GM12872 (cell line): ENCODE results near the gene GPATCH8.

Source experiments
- CTCF ChIP-seq: IDR thresholded peaks from 3 replicates; pipeline ENCODE4 v1.5.1; 2011; ENCODE audit warnings: low read depth, mild to moderate bottlenecking, low read length, moderate library complexity; ENCODE audit not compliant: insufficient read depth

The GPATCH8 gene

GRCh38 chr17:44439168-44439567, 64.0 kb downstream of the GPATCH8 start:
- TF ChIP-seq CTCF: no peak

- no peak for TF ChIP-seq CTCF
Observed at GRCh38 chr17:44438636-44439035, 64.6 kb downstream of the GPATCH8 start.

- TF ChIP-seq CTCF: no peak
Observed at GRCh38 chr17:44436336-44436735, 66.9 kb downstream of the GPATCH8 start.

GRCh38 chr17:44432254-44433157, 70.7 kb downstream of the GPATCH8 start:
- TF ChIP-seq CTCF: no peak

- TF ChIP-seq CTCF: no peak
Observed at GRCh38 chr17:44424828-44425461, 78.3 kb downstream of the GPATCH8 start.

- no peak for TF ChIP-seq CTCF
Observed at GRCh38 chr17:44417553-44417952, 85.7 kb downstream of the GPATCH8 start.

GRCh38 chr17:44416558-44417289, 86.5 kb downstream of the GPATCH8 start:
- no peak for TF ChIP-seq CTCF
